Activated T-cell treated with anti-CD3 and anti-CD28 coated beads, Interleukin-2, amount 50 U/mL, for 1 hour (primary cell): Measurements from ENCODE around the gene SUSD1.
"Not testable (repeated sequence)": the region's sequence is repeated elsewhere in the genome, so short reads cannot be mapped to it uniquely, and the experiment has no call there.

Experiments used
- DNase-seq: peaks from one replicate; pipeline ENCODE4 v3.0.0-alpha.2; 2020

The SUSD1 gene

DNA sequence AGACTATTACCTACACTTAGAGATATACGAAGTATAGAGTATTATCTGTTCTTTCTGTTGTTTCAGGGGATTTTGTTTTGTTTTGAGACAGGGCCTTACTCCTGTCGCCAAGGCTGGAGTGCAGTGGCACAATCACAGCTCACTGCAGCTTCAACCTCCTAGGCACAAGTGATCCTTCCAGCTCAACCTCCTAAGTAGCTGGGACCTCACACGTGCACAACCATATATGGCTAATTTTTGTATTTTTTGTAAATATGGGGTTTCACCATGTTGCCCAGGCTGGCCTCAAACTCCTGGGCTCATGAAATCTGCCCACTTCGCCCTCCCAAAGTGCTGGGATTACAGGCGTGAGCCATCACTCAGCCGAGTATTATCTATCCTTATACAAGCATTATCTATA is 45.9 kb downstream of the SUSD1 start:
- DNase-seq: no peak

DNA sequence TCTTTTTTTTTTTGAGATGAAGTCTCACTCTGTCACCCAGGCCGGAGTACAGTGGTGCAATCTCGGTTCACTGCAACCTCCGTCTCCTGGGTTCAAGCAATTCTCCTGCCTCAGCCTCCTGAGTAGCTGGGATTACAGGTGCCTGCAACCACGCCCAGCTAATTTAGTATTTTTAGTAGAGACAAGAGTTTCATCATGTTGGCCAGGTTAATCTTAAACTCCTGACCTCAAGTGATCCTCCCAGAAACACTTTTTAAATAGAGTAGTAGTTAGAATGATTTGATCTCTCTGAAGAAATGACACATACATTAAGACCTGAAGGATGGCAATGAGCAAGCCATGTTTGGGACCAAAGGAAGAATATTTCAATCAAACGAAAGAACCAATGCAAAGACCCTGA is 46.7 kb downstream of the SUSD1 start:
- DNase-seq: not testable (repeated sequence)

DNA sequence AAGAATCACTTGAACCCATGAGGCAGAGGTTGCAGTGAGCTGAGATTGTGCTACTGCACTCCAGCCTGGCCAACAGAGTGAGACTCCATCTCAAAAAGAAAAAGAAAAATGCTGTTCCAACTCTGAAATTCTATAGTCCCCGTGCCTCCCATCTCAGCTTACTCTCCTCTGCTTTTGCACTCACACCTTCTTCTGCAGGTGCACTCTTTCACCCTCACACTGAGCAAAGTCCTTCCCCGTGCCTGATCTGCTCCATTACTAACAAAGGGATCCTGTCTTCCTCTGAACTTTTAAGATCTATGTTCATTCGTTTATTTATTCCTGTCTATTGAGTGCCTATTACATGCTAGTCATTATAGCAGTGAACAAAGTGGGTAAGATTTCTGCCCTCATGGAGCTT is 47.8 kb downstream of the SUSD1 start:
- no peak for DNase-seq

DNA sequence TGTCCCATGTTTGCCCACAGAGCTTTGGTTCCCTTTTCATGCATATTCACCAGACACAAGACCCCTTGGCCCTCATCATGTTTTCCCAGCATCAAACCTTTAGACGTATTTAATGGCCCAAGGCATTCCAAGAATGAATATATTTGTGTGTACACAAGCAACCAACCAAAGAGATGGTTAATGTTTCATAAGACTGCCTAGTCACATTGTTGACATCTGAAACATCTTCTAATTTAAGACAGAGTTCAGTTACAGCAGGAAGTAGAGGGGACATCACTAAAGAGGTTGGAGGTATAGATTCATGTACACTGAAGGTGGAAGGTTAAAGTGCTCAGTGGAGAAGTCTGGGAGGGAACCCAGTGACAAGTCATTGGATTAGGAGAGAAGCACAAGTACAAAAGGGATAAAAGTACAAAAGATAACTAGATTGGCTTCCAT is 49.1 kb downstream of the SUSD1 start:
- DNase-seq: no peak

DNA sequence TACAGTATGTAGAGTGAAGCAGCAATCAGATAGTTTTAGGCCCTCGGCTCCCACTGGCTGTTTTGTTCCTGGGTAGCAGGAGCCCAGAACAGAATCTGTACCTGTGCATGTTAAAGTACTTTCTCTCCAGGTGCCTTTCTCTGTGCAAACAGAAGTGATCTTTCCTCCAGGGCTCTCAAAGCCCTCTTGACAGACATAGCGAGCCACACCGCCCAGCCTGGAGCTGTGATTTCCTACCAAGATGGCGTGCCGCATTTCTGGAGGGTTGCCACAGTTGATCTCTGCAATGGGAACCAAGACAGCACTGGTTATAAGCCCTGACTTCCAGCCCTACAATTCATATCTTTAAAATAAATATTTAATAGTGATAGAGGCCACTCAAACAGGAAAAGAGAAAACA is 50.9 kb downstream of the SUSD1 start:
- no peak for DNase-seq

DNA sequence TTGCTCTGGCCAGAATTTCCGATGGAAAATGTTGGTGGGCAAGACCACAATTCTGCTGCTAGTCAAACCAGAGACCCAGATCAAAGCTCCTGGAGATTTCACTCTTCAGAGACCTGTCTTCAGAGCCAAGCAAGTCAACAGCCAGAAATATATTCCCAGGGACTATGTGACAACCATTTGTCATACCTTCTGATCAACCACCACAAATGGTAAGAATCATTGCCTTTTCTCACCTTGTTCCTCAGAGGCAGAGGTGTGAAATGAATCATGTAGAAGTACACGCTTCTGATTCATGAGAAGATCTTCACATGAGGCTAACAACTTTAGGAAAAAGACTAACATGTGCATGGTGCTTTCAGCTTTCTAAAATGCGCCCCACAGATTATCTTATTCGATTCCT is 53.5 kb downstream of the SUSD1 start:
- DNase-seq: no peak

DNA sequence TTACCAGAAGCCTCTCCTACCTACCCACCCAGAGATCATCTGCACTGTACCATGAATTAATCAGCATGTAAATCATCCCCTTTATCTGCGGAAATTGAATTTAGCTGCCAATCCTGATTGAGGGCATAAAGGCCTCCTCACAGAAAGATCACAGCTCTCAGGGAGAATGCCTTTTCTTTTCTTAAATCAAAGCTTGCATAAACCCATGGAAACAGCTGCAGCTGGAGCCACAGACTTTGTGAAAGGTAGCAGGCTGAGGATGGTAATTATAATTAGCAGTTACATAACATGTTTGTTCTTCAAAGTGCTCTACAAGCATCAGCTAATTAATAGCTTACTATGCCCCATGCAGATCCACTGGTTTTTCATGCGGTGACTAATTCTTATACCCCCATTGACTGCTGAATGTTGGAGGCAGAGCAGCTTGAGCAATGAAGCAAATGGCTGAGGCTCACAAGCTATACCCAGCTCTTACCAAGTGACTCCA is 54.6 kb downstream of the SUSD1 start:
- no peak for DNase-seq

DNA sequence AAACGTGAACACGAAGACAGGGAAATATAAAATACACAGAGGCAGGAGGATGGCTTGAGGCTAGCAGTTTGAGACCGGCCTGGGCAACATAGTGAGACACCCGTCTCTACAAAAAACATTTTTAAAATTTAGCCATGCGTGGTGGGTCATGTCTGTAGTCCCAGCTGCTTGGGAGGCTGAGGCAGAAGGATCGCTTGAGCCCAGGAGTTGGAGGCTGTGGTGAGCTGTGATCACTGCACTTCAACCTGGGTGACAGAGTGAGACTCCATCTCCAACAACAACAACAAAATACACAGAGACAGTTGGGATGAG is 55.1 kb downstream of the SUSD1 start:
- no peak for DNase-seq

DNA sequence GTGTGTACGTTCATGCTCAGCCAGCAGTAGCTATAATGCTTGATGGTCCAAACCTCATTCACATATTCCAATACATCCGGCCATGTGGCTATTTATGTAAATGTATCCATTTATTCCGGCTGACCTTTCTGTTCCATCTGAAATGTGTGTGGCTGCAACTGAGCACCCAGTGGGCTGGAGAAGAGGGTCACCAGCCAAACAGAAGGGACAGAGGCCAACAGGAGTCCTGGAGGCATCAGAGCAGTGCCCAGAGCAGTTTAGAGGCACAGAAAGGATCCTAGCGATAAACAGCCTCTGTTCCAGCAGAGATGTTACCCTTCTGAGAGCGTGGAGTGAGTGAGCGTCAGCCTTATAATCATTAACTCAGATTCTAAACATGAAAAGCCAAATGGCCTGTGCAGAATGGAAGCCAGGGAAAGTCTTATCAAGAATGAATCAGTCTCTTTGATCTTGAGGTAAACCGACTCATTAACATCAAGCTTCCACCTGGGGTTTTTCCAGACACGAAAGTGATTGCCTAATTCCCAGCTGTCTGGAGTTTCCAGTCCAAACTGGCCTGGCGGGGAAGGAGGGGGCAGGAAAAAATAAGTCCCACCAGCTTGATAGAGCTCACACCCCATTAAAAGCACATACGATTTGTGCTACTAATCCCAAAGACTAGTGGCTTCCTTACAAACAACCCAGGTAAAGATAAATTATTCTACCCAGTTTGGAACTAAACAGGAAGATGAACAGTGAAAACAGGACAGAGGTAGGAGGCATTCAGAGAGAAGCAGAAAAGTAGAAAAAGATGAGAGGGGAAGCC is 55.7 kb downstream of the SUSD1 start:
- no peak for DNase-seq

DNA sequence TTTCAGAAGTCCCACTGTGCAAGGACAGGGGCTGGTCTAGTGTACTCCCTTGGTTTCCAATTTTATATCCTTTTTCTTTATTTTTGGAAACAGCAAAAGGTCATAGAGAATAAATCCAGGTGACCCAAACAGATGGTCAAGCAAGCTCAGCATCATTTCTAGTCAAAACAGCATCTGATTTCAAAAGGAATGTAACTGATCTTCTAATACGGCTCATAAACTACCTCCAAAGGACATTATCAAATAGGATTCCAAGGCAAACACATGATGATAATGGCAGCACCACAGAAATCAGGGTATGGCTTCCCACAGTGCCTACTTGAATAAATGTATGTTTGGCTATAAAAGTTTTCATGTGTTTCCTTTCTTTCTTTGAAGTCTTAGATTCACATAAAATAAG is 57.1 kb downstream of the SUSD1 start:
- no peak for DNase-seq

DNA sequence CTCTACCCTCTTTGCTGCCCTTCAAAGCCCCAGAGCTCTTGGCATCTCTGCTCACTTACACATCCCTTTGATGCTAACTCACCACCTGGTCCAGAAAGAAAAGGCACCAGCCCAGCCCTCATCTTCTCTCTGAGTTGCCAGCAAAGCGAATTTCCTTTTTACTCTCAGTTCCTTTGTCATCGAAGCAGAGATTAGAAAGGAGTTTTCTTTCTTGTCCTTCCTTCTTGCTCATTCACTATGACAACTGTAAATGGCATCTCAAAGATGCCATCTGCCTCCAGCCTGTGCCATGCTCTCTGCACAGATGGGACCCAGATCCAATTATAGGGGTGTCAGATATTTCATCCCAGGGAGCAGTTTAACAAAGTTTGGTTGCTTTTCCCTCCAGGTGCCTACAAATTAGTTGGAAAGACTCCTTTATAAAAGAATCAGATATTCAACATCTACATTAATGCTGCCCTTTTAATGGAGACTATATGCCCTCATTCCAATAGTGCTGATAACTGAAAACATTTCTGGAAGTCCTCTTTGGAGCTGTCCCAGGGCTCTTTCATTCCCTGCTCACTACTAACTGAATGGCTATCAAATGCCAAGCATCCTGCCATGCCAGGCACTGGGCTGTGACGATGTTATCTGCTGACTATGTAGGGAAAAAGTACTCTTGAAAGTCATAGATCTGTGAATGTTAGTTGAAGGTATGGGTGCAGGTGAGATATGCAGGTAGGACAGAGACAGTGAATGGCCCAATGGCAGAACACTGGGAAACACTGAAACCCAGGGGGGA is 58.9 kb downstream of the SUSD1 start:
- DNase-seq: no peak

DNA sequence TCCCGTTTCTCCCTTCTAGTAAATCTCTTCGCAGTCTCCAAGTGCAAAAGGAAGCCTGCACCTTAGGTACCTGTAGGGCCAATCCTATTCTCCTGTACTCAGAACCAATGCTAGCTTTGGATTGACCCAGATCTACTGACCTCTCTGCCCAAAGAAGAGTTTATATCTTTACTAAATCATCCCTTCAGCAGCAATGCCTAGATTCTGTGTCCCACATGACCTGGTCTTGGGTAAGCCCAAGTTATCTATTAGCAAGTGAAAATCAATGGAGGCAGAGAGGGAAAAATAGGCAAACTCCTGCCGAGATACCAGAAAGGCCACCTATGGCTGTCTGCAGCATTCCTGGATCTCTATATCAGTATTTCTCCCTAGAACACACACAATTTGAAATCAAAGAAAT is 60.0 kb downstream of the SUSD1 start:
- DNase-seq: no peak

DNA sequence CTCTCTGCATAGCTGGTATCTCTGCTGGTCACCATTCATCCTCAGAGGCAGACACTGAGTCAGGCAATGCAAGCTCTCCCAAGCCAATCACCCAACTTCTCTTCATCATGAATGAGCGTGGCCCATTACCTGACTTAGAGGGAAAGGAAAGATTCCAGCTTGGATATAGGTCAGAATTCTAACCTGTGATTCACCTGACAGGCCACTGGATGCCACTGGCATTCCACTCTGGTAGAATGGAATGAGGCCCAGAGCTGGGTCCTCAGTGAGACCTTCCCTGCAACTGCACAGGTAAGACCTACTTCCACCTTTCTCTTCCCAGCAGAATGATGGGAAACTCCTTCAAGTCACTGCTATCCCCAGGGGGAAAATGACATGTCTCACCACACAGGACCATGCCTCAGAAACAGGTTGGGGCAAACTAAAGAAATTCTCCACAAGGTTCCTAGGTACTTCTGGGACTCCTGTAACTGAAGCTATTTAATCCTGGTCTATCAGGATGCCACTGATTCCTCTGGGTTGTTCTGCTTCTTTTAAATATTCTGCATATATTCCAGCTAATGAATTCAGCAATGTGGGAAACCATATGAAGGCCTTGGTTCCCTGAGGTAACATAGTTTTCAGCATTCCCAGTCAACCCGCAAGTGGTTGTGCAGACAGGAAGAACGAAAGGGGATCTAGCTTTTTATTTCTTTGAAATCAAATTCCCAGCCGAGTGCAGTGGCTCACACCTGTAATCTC is 62.0 kb downstream of the SUSD1 start:
- peak; percentile 22 for DNase-seq

DNA sequence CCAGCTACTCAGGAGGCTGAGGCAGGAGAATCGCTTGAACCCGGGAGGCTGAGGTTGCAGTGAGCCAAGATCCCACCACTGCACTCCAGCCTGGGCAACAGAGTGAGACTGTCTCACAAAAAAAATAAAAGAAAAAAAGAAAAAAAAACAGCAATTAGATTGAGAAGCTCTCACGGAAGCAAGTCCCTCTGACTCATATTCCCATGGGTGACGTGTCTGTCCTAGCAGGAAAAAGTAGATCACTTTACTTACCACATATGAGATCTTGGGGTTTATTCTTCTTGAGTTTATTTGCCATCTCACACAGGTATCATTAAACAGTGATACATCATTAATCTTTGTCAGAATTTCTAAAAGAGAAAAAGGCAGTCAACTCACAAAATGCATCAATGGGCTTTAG is 62.6 kb downstream of the SUSD1 start:
- DNase-seq: no peak

DNA sequence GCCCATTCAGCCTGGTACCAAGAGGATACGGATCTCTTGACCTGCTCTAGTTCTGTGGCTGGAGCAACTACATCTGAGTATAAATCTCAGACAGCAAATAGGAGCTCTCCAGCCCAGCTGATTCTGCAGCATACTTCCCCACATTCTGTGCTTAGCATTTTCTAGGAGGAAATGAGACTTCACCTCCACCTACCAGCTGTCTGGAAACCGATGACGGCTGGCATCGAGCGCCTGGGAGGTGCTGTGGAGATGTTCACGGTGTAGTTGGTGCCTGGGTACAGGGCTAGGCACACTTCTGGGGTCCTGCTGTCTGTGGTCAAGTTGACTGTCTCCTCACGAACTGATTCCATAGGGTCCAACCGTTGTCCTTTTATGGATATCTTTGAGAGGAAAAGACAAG is 63.6 kb downstream of the SUSD1 start:
- no peak for DNase-seq

DNA sequence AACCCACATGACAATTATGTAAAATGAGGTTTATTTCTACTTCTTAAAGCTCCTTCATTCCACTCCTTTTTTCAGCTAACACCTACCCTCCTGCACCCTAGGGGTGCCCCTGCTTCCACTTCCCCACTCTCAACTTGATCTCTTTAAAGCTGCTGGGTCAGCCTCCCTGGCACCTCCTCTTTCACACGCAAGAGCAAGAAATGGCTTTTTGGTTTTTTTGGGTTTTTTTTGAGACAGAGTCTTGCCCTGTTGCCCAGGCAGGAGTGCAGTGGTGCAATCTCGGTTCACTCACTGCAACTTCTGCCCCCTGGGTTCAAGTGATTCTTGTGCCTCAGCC is 64.4 kb downstream of the SUSD1 start:
- no peak for DNase-seq

DNA sequence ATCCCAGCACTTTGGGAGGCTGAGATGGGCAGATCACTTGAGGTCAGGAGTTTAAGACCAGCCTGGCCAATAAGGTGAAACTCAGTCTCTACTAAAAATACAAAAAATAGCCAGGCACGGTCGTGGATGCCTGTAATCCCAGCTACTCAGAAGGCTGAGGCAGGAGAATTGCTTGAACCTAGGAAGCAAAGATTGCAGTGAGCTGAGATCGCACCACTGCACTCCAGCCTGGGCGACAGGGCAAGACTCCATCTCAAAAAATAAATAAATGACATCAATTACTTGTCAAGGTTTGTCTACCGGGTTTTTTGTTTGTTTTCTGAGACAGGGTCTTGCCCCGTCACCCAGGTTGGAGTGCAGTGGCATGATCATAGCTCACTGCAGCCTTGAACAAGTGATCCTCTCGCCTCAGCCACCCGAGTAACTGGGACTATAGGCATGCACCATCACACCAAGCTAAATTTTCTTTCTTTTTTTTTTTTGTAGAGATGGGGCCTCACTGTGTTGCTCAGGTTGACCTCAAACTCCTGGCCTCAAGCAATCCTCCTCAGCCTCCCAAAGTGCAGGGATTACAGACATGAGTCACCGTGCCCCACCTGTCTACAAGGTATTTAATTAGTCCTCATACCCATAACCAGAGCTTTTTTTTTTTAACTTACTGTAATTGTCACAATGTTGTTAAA is 64.9 kb downstream of the SUSD1 start:
- no peak for DNase-seq

DNA sequence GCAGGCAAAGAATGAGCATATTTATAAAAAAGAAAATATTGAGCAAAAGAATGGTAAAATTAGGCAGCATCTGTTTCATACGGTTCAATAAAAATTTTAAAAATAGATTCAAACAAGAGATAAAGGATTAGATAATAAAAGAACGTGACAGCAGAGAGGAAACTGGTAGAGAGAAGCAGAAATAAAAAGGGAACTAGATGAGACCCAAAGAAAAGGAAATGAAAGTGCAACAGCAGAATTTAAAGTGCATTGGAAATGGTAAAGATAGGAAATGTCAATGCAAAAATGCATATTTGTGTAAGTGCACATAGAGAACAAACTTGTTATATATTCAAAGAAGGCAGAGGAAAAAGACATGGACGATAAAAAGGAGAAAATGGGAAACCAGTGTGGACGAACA is 70.2 kb downstream of the SUSD1 start:
- no peak for DNase-seq

DNA sequence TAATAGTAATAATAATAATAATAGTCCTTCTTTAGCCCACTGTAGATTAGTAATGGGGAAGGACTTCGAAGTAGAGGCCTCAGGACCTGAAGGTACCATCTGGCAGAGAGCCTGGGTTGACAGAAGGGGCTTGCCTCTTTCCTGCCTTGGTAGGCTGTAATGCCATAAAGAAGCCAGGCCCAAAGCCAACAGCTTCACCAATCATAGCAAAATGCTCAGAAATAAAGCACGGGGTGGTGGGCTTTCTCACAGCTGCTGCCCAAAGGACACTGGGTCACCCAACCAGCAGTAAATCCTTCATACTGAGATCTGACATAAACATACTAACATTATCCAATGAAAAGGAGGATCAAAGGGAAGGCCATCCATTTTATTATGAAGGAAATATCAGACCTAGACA is 70.7 kb downstream of the SUSD1 start:
- DNase-seq: no peak

DNA sequence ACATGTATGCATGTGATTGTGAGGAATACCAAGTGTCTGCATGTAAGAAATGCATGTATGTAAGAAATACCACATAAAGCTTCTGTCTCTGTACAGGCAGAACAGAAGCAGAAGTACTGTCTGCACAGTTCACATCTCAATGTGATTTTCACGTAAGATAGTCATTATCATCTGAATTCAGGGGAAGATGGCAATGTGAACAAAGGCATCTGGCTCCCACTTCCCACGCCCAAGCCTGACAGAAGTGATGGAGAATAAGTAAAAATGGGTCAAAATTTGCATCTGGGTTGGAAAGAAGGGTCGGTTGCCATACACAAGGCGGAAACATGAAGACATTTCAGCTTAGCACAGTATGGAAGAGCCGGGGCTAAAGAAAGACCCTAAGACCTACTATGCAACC is 71.7 kb downstream of the SUSD1 start:
- no peak for DNase-seq

DNA sequence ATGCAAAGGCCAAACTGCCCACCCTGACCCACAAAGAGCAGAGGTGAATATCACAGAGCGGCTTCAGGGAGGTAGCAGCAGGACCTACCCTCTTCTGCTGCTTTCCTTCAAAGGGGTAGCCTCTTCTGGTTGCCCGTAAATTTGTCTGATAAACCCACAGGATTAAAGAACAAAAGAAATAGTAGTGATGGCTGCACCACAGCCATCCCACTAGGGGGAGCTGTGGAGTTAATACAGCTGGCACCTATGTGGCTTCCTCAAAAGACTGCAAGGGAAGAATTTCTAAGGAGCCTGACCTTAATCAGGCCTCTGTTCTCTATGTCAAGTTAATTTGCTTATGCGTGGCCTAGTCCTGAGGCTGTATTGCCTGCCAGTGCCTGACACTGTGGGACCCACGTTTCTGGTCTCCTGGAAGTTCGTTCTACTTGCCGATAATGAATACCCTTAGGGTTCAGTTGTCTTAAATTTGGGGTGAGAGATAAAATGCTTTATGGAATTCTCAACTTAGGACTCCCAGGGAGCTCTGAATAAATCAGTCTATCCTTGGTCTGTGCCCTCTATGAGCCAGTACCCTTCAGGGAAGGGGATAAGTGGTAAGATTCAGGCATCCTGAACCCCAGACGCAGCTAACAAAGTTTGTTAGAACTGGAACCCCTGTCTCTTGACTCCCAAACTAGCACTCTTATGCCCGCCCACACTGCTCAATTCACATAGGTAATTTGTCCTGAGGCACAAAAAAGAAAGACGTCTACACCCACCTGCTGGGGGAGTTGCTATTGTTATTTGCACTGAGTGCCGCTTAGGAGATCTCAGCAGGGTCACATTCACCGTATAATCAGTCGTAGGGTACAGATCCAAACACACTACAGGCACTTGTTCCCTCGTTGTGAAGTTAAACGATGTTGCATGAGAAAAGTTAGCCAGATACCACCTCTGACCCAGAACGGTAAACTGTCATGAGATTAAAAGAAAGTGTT is 77.1 kb downstream of the SUSD1 start:
- peak; percentile 58 for DNase-seq
